Measurements from ENCODE around the gene IGLL1.
"Not testable (repeated sequence)": the region's sequence is repeated elsewhere in the genome, so short reads cannot be mapped to it uniquely, and the experiment has no call there.

IGLL1 gene

DNA sequence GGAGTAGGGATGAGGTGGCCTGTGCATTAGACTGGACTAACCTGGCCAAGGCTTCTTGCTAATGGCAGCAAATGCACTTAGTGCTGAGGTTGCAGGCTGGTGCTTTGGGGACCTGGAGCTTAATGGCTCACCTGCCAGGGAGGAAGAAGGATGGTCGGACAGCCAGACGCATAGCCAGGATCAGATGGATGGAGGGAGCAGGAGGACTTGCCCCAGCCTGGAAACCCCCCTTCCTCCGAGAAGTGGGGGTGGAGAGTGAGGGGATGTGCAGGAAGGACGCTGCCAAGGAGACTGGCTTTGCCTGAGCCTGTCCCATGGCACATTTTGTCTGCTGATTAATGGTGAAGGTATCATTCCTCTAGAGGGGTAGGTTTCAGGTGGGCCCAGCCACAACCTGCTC is 17.9 kb downstream of the IGLL1 start:
- no peak for DNase-seq (ENCODE audit: low spot score)

GRCh38 chr22:23561025-23561510 is 19.0 kb downstream of the IGLL1 start:
- not testable (repeated sequence) for DNase-seq (ENCODE audit: low spot score)

DNA sequence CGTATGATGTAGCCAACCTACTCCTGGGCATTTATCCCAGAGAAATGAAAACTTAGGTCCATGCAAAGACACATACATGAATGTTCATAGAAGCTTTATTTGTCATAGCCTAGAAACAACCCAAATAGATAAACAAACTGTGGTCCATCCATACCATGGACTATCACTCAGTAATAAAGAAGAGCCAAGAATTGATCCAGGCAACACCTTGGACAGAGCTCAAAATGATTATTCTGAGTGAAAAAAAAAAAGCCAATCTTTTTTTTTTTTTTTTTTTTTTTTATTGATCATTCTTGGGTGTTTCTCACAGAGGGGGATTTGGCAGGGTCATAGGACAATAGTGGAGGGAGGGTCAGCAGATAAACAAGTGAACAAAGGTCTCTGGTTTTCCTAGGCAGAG is 19.9 kb downstream of the IGLL1 start:
- not testable (repeated sequence) for DNase-seq (ENCODE audit: low spot score)

- DNase-seq (ENCODE audit: low spot score) = no peak
These were observed 22.6 kb downstream of the IGLL1 start for GRCh38 chr22:23557467-23557866.

GRCh38 chr22:23557036-23557435 is 23.1 kb downstream of the IGLL1 start:
- no peak for DNase-seq (ENCODE audit: low spot score)

- no peak for DNase-seq (ENCODE audit: low spot score)
These were observed 24.0 kb downstream of the IGLL1 start for GRCh38 chr22:23556026-23556620.

- no peak for DNase-seq (ENCODE audit: low spot score)
These were observed 25.0 kb downstream of the IGLL1 start for GRCh38 chr22:23555118-23555517.

DNA sequence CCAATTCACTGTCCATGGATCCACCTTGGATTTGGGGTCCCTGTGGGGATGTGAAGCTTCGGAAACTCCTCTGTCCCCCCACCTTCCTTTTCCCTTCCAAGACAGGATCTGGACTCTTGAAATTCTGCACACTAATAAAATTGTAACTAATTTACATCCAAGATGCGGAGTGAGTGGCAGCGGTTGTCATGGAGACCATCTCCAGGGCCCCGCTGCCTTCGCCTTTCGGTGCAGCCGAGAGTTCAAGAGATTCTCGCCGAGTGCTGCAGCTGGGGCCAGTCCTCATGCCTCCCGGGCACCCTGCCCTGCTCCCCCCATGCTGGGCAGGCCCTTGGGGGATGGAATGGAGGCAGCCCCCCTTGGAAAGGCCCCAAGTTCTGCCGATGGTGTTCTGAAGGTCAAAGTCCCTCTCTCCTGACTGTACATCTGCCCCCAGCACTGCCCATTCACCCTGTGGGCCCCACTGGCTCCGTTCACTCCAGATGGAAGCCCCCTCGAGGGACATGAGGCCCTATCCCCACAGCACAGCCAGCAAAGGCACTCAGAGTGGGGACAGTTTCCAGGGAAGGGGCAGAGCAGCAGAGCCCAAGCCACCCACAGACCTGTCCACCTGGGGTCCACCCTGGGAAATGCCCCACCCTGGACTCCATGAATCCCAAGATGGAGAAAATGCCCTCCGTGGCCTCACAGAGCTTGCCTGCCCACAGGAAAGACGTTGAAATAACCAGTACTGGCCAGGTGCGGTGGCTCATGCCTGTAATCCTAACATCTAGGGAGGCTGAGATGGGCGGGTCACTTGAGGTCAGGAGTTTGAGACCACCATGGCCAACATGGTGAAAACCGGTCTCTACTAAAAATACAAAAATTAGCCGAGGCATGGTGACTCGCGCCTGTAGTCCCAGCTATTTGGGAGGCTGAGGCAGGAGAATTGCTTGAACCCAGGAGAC is 25.9 kb downstream of the IGLL1 start:
- DNase-seq (ENCODE audit: low spot score) = no peak

DNA sequence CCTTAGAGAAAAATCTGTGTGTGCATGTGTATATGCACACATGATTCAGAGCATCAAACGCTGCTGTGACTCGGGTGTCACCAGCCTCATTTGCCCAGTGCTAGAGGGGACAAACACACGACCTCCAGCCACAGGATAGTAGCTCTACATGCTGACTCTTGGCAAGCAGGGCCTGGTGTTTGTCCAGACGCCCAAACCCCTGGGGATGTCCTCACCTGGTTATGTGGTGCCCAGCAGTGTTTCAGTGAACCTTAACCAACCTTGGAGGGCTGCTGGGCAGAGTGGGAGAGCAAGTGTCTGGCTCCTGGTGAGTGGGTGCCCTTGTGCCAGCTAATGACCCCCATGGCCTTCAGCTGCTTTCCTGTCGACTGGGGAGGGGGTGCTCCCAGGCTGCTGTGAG is 26.7 kb downstream of the IGLL1 start:
- no peak for DNase-seq (ENCODE audit: low spot score)

DNA sequence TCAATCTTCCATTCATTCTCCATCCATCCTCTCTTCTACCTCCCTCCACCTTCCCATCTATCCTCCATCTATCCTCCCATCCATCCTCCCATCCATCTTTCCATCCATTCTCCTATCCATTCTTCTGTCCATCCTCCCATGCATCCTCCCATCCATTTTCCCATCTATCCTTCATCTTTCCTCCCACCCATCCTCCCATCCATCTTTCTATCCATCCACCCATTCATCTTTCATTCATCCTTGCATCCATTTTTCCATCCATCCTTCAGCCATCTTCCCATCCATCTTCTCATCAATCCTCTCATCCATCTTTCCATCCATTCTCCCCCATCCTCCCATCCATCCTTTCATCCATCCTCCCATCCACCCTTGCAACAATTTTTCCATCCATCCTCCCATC is 27.5 kb downstream of the IGLL1 start:
- no peak for DNase-seq (ENCODE audit: low spot score)

GRCh38 chr22:23551385-23551784 is 28.7 kb downstream of the IGLL1 start:
- no peak for DNase-seq (ENCODE audit: low spot score)

- no peak for DNase-seq (ENCODE audit: low spot score)
These were observed 29.9 kb downstream of the IGLL1 start for GRCh38 chr22:23550049-23550650.

DNA sequence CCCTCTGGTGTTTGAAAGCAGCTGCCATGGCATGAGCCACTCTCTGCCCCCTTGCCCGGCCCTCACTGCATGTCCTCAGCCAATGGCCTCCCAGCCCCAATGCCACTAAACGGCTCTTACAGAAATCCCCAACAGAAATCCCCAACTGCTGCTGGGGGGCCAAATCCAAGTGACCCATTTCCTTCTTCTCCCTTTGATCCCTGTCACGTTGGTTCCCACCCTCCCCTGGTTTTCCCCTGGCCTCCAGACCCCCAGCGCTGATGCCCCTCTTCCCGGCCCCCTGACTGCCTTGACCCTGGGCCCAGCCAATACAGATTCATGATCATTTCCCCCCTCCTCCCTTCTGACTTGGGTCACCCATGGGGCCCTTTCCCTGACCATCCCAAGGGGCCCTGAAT is 30.9 kb downstream of the IGLL1 start:
- no peak for DNase-seq (ENCODE audit: low spot score)

GRCh38 chr22:23548501-23549197 is 31.4 kb downstream of the IGLL1 start:
- no peak for DNase-seq (ENCODE audit: low spot score)

- DNase-seq (ENCODE audit: low spot score) = no peak
These were observed 32.1 kb downstream of the IGLL1 start for GRCh38 chr22:23547818-23548500.

- DNase-seq (ENCODE audit: low spot score) = not testable (repeated sequence)
These were observed 32.7 kb downstream of the IGLL1 start for GRCh38 chr22:23547382-23547781.

- DNase-seq (ENCODE audit: low spot score) = no peak
These were observed 35.2 kb downstream of the IGLL1 start for GRCh38 chr22:23544852-23545251.

DNA sequence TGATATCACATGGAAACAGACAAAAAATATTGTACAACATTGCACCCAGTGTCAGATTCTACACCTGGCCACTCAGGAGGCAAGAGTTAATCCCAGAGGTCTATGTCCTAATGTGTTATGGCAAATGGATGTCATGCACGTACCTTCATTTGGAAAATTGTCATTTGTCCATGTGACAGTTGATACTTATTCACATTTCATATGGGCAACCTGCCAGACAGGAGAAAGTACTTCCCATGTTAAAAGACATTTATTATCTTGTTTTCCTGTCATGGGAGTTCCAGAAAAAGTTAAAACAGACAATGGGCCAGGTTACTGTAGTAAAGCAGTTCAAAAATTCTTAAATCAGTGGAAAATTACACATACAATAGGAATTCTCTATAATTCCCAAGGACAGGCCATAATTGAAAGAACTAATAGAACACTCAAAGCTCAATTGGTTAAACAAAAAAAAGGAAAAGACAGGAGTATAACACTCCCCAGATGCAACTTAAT is 36.5 kb downstream of the IGLL1 start:
- not testable (repeated sequence) for DNase-seq (ENCODE audit: low spot score)

- no peak for DNase-seq (ENCODE audit: low spot score)
These were observed 37.2 kb downstream of the IGLL1 start for GRCh38 chr22:23542933-23543332.

DNA sequence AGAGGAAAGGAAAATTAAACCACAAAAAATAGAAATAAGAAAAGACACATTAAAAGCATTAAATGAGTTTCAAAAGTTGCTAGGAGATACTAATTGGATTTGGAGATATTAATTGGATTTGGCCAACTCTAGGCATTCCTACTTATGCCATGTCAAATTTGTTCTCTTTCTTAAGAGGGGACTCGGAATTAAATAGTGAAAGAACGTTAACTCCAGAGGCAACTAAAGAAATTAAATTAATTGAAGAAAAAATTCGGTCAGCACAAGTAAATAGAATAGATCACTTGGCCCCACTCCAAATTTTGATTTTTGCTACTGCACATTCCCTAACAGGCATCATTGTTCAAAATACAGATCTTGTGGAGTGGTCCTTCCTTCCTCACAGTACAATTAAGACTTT is 37.7 kb downstream of the IGLL1 start:
- DNase-seq (ENCODE audit: low spot score) = not testable (repeated sequence)

DNA sequence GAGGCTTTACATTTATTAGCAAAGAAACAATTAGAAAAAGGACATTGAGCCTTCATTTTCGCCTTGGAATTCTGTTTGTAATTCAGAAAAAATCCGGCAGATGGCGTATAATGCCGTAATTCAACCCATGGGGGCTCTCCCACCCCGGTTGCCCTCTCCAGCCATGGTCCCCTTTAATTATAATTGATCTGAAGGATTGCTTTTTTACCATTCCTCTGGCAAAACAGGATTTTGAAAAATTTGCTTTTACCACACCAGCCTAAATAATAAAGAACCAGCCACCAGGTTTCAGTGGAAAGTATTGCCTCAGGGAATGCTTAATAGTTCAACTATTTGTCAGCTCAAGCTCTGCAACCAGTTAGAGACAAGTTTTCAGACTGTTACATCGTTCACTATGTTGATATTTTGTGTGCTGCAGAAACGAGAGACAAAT is 38.2 kb downstream of the IGLL1 start:
- not testable (repeated sequence) for DNase-seq (ENCODE audit: low spot score)

Data from iPS-NIHi11 (cell line).